HG03097 (cell line): ENCODE results near the gene CD164L2.
"Not testable (repeated sequence)": the region's sequence is repeated elsewhere in the genome, so short reads cannot be mapped to it uniquely, and the experiment has no call there.

Source experiments
- ATAC-seq: cut with Tn5 transposase; IDR thresholded peaks from one replicate; pipeline ENCODE4 v1.9.1; 2021; ENCODE audit not compliant: unreplicated experiment, low FRiP score

Gene CD164L2

DNA sequence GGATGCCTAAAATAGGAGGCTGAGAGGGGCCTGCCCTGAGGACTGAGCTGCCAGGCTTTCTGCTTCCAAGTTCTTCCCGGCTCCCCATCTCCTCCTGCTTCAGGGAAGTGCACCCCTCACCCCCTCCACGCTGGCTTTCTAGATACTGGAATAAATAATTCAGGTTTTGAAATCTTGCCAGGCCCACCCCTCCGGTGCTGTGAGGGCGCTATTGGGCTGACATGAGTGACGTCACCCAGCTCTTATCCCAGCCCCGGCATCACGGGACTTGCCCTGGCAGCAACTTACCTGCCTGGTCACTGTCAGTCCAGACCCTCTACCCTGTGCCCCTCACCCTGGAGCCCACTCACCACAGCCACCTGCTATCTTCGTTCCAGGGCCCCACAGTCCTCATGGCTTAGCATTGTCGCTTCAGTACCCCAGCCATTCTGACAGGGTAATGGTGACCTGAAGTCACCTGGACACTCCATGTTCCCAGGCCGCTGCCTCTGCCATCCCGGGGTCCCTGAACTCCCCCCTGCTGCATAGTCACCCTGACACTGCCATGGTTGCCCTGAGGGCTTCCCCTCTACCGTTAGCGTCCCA, 8.5 kb upstream of the CD164L2 start:
- ATAC-seq, result no peak

- no peak for ATAC-seq
These were observed 5.3 kb upstream of the CD164L2 start for GRCh38 chr1:27388337-27389005.

- ATAC-seq, result not testable (repeated sequence)
These were observed 1.7 kb upstream of the CD164L2 start for GRCh38 chr1:27384797-27385196.

GRCh38 chr1:27383661-27384060, 528 bp upstream of the CD164L2 start:
- ATAC-seq, result no peak

GRCh38 chr1:27381969-27382762, 967 bp downstream of the CD164L2 start:
- ATAC-seq, result no peak

GRCh38 chr1:27380766-27381733, 2.1 kb downstream of the CD164L2 start:
- no peak for ATAC-seq

GRCh38 chr1:27380224-27380623, 2.9 kb downstream of the CD164L2 start:
- ATAC-seq, result no peak

DNA sequence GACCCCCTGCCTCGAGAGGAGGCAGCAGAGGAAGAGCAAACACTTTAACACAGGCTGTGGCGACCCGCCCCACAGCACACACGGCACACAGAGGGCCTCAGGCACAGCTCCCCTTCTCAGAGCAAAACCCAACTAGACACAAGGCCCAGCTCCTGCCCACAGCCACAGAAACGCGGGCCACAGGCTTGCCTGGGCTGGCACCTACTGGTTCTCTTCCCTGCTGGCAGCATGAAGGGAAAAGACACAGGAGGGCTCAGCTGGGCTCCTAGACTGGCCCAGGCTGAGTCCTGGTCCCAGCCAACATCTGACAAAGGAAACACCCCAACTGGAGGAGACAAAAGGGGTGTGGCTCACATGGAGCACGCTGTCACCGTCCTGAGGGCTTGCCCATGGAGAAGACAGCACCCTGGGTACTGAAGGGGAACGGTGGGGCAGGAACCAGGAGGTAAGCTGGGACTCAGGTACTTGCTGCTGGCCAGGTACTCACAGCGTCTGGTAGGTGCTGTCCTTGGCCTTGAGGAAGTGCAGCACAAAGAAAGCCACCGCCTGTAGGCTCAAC, 3.5 kb downstream of the CD164L2 start:
- ATAC-seq, result no peak

- no peak for ATAC-seq
These were observed 5.2 kb downstream of the CD164L2 start for GRCh38 chr1:27377760-27378495.

DNA sequence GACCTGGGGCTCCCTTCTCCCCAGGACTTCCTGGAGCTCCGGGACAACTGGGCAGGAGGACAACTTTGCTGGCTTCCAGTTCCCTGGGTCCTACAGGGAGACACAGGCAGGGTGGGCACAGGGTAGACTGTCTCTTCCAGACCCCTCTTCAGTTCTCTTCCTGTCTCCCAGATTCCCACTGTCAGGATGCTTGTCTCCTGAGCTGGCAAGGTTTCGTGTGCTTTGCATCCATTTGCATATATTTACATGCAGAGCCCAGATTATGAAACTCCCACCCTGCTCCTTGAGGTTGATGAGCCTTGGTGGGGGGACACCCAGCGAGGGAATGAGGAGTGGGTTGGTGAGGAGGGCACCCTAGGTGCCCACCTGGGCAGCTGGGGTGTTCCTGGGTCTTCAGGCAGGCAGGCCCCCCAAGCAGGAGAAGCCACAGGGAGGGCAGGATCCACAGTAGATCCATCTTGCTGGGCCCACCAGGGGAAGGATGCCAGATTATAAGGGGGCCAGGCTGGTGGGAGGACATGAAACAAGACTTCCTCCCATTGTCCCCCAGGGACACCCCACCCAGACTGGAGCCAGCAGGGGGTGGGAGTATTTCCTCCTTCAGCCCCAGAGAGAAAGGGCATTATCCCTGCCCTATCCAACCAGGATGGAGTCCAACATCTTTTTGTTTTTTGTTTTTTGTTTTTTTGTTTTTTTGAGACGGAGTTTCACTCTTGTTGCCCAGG, 8.6 kb downstream of the CD164L2 start, which contains the start of gene FCN3:
TSS of gene FCN3 (minus strand) at position 463 of the 725 bp plus-strand sequence. CDS start at position 457, 6 bp downstream.
- no peak for ATAC-seq

DNA sequence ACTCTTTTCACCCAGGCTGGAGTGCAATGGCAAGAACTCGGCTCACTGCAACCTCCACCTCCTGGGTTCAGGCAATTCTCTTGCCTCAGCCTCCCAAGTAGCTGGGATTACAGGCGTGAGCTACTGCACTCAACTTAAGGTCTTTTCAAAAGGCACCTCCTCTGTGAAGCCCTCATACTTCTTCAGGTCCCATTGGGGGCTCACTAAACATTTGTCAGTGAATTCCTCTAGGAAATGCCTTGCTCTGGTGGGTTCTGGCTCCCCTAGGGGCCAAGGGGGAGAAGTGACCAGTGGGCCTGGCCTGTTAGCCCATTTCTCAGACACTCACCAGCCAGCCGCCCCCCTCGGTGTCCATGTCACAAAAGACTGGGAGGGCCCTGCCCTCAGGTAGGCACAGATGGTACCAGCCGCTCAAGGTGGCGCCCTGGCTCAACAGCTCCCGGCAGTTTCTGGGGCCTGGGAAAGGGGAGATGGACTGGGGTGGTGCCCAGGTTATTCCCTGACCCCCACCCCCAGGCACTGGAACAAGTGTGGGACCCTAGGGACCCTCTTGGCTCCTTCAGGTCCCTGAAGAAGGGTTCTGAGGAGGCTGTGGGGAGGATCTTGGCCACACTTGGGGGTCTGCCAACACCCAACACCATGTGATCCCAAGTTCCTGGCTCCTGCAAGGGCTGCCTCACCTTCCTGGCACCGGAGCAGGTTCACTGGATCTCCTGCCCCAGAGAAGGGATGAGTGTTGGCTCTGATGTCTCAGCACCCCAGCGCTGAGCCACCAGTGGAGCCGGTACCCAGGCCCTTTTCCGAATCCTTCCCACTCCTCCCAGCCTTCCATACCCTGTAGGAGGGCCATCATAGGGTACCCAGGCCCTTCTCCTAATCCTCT, 10.1 kb downstream of the CD164L2 start:
- ATAC-seq, result no peak

- no peak for ATAC-seq
These were observed 10.9 kb downstream of the CD164L2 start for GRCh38 chr1:27372022-27372807.

GRCh38 chr1:27368869-27369582, 14.1 kb downstream of the CD164L2 start:
- no peak for ATAC-seq

DNA sequence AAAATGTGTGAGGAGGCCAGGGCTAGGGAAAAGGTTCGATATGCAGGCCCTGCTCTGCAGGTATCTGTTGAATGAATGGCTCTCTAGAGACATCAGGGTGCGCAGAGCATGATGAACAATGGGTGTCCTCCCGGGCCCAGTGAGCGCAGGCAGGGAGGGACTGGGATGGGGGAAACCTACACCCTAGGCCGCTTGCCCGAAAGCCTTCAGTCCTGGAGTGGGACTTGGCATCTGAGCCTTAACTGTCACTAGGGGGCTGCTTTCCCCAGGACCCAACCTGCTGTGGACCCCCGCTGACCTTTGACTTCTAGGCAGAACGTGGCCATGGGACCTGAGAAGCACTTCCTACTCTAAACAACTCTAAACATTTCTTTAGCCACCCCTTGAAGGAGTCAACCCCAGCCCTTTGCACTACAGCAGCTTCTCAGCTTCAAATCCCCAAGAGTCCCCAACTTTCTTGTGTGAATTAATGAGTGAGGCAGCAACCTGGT, 15.9 kb downstream of the CD164L2 start:
- ATAC-seq, result no peak

DNA sequence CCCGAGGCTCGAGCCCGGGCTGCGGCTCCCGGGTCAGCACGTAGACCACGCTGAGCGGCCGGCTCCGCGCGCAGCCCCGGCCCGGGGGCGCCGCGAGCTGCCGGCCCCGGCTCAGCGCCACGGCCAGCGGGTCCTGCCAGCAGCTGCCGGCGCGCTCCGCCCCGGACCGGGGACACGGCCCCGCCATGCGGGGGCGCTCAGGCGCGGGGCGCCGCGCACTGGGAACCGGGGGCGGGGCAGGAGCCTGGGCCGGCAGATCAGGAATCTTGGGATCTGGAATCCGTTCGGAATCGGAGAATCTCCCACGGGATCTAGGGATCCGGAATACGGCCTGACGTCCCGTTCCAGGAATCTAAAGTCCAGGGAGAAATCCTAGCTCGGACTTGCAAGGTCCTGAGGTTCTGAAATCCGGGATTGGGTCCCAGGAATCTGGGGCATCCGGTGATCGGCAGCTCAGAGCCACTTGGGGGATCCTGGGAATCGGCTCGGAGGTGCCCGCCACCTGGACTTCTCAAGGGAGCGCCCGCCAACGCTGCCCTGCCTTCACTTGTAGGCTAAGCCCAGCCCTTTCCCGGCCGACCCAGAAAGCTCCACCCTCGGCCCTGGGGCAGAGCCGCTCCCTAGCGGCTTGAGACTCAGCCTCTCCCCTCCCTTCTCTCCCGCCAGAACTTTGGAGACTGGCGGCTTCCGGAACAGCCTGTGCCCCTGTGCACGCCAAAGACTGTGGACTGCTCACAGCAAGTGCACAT, 16.5 kb downstream of the CD164L2 start, which contains the start of gene MAP3K6:
TSS of gene MAP3K6 (minus strand) at position 551 of the 749 bp plus-strand sequence. CDS start at position 187, 364 bp downstream.
- ATAC-seq, result peak; percentile 24

DNA sequence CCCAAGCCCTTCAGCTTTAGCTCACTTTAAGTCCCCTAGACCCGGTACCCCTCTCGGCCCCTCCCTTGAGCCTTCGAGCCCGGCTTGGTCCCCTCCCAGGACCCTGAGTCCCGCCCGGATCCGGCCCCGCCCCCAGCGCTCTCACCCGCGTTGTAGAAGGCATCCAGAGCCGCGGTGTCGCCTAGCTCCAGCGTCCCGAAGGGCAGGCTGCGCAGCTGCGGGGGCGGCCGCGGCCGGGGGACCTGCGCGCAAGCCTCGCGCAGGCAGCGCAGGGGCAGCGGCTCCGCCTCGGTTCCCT, 17.1 kb downstream of the CD164L2 start:
- ATAC-seq, result peak; percentile 40
